CD8-positive, alpha-beta memory T cell (primary cell): ENCODE measurements around the gene GOLGA3. TPM values are rescaled to one million over a fixed set of nuclear protein-coding genes. Genes with fewer than 3 reads are reported as not detected.
"Not testable (repeated sequence)": the region's sequence is repeated elsewhere in the genome, so short reads cannot be mapped to it uniquely, and the experiment has no call there.

Experiments used
- CTCF ChIA-PET: fragments of 350-600 bp; sonication (Branson Sonifier 250); formaldehyde crosslinking; loops from one replicate; lab custom pipeline; 2021; ENCODE audit warnings: antibody characterized with exemption; lab: Charles Lee
- POLR2A ChIA-PET: fragments of 350-600 bp; sonication (Branson Sonifier 250); formaldehyde crosslinking; loops from one replicate; lab custom pipeline; 2021; ENCODE audit warnings: antibody characterized with exemption; lab: Charles Lee
- DNase-seq, 5 donors: peaks; one replicate each; pipeline versions ENCODE4 v3.0.0 to v3.0.0-alpha.2; 2020 to 2022; ENCODE audit warnings: mixed read lengths in 1 of 5
- H3K27ac ChIP-seq: one replicate; pipeline ENCODE4 v1.7.0; 2013; ENCODE audit warnings: low read depth, mild to moderate bottlenecking, low read length, moderate library complexity
- H3K27me3 ChIP-seq: 2 replicates; pipeline ENCODE4 v1.7.0; 2013; ENCODE audit warnings: low read length, mild to moderate bottlenecking; ENCODE audit not compliant: insufficient read depth, poor library complexity, severe bottlenecking
- H3K36me3 ChIP-seq: 2 replicates; pipeline ENCODE4 v1.7.0; 2013; ENCODE audit warnings: mild to moderate bottlenecking, low read length, moderate library complexity; ENCODE audit not compliant: insufficient read depth
- H3K4me1 ChIP-seq: 2 replicates; pipeline ENCODE4 v1.7.0; 2013; ENCODE audit warnings: mild to moderate bottlenecking, low read length, moderate library complexity; ENCODE audit not compliant: insufficient read depth
- H3K4me3 ChIP-seq: 2 replicates; pipeline ENCODE4 v1.7.0; 2013; ENCODE audit warnings: mild to moderate bottlenecking, low read length
- H3K9me3 ChIP-seq: 2 replicates; pipeline ENCODE4 v1.7.0; 2013; ENCODE audit warnings: mild to moderate bottlenecking, low read length
- H3K27ac Mint-ChIP-seq, 8 donors: one replicate each; pipeline ENCODE4 v1.8.0; 2020 to 2021; ENCODE audit warnings: mixed read lengths in 8 of 8, mild to moderate bottlenecking in 6 of 8, inconsistent platforms in 3 of 8, moderate library complexity in 3 of 8
- H3K27me3 Mint-ChIP-seq, 2 donors: one replicate each; pipeline ENCODE4 v1.8.0; 2020 to 2021; ENCODE audit warnings: mixed read lengths in 2 of 2, mild to moderate bottlenecking in 1 of 2, moderate library complexity in 1 of 2
- H3K36me3 Mint-ChIP-seq, 3 donors: one replicate each; pipeline ENCODE4 v1.8.0; 2020 to 2021; ENCODE audit warnings: mixed read lengths in 3 of 3, inconsistent platforms in 1 of 3, mild to moderate bottlenecking in 1 of 3
- H3K4me1 Mint-ChIP-seq, 3 donors: one replicate each; pipeline ENCODE4 v1.8.0; 2020 to 2021; ENCODE audit warnings: mixed read lengths in 3 of 3, inconsistent platforms in 1 of 3, mild to moderate bottlenecking in 1 of 3
- H3K4me3 Mint-ChIP-seq, 7 donors: one replicate each; pipeline ENCODE4 v1.8.0; 2020 to 2021; ENCODE audit warnings: mixed read lengths in 7 of 7, mild to moderate bottlenecking in 6 of 7, moderate library complexity in 4 of 7, inconsistent platforms in 2 of 7
- H3K9me3 Mint-ChIP-seq, 5 donors: one replicate each; pipeline ENCODE4 v1.8.0; 2020 to 2022; ENCODE audit warnings: mixed read lengths in 5 of 5, mild to moderate bottlenecking in 3 of 5, moderate library complexity in 2 of 5, inconsistent platforms in 1 of 5
- polyA plus RNA-seq: library from polyadenylated mRNA; unstranded; fragments of 300-500 nt; fragmentation: Illumina TruSeq; gene quantifications from one replicate; pipeline ENCODE4 v1.2.3, GENCODE V29; 2021
- total RNA-seq, 2 experiments: library from RNA; stranded (reverse); gene quantifications; one replicate each; pipeline ENCODE4 v1.2.3, GENCODE V29; 2021

Gene GOLGA3
- total and polyA plus RNA-seq, 3 experiments from 2014 or later: 13.4 to 68.2 (median 63.7) TPM

DNA sequence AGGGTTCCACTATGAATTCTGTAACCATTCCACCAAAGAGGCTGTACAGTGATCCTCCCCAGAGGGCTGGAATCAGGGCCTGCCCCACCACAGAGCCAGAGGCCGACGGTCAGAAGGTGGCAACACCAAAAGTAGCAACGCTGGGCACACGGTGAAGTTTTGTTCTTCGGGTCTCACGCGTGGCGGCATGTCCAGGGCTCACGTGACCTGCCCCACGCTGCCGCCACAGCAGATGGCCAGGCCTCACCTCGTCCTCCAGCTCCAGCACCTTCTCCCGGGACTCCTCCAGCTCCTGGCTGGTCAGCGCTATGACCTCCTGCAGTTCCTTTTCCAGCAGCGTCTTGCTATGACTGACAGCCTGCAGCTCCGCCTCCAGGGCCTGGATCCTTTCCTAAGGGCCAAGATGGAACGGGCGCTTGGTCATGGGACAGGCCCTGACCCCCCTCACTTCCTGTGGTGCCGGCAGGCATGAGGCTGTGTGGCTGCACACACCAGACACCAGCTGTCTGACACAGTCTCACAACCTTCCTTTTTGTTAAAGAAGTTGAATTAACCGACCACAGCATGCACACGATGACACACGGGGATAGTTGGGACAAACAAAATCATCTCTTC lies 44.6 kb downstream of the GOLGA3 start:
- H3K27me3 Mint-ChIP-seq: peaks cover 0 to 2% of the 10 kb centered on the region in 2 donors
- Histone ChIP-seq H3K36me3 (peaks cover 21% of the 10 kb centered on the region), H3K27me3 (no peaks in the 10 kb centered on the region), H3K9me3 (no peaks in the 10 kb centered on the region), H3K4me3 (no peak overlapping the region), H3K27ac (no peak overlapping the region), H3K4me1 (no peaks in the 10 kb centered on the region)
- ChIA-PET CTCF (no interaction called here), POLR2A (no interaction called here)
- no peak for DNase-seq
- no peaks in the 10 kb centered on the region for H3K4me1 Mint-ChIP-seq
- no peak overlapping the region for H3K4me3 Mint-ChIP-seq
- H3K9me3 Mint-ChIP-seq: no peaks in the 10 kb centered on the region
- peaks cover 12 to 86% (median 21%) of the 10 kb centered on the region in 3 donors for H3K36me3 Mint-ChIP-seq
- peak overlapping the region in 1 of 8 donors; percentile 32 for H3K27ac Mint-ChIP-seq

- ChIA-PET POLR2A (interaction anchor here (0.6 kb wide), 1 partner anchor 135 kb away, joined by 3 read pairs; no protein-coding TSS in a partner anchor), CTCF (interaction anchor here (1.1 kb wide), 1 partner anchor 25 kb away, joined by 3 read pairs; no protein-coding TSS in a partner anchor)
- Histone ChIP-seq H3K36me3 (peaks cover 27% of the 10 kb centered on the region), H3K4me3 (no peak overlapping the region), H3K27ac (no peak overlapping the region), H3K27me3 (no peaks in the 10 kb centered on the region), H3K4me1 (no peaks in the 10 kb centered on the region), H3K9me3 (no peaks in the 10 kb centered on the region)
- H3K4me1 Mint-ChIP-seq: no peaks in the 10 kb centered on the region
- no peak overlapping the region for H3K4me3 Mint-ChIP-seq
- no peak for DNase-seq
- H3K9me3 Mint-ChIP-seq: no peaks in the 10 kb centered on the region
- H3K27me3 Mint-ChIP-seq: peaks cover 0 to 2% of the 10 kb centered on the region in 2 donors
- H3K36me3 Mint-ChIP-seq: peaks cover 12 to 87% (median 21%) of the 10 kb centered on the region in 3 donors
- no peak overlapping the region for H3K27ac Mint-ChIP-seq
Measured at GRCh38 chr12:132781938-132782337, 46.7 kb downstream of the GOLGA3 start.

GRCh38 chr12:132779781-132780353 lies 48.8 kb downstream of the GOLGA3 start:
- Mint-ChIP-seq H3K4me1 (no peaks in the 10 kb centered on the region), H3K27ac (peak overlapping the region in 1 of 8 donors; percentile 19), H3K9me3 (no peaks in the 10 kb centered on the region), H3K4me3 (no peak overlapping the region), H3K27me3 (no peaks in the 10 kb centered on the region), H3K36me3 (peaks cover 12 to 86% (median 21%) of the 10 kb centered on the region in 3 donors)
- Histone ChIP-seq H3K36me3 (peaks cover 39% of the 10 kb centered on the region), H3K9me3 (no peaks in the 10 kb centered on the region), H3K4me1 (no peaks in the 10 kb centered on the region), H3K27ac (no peak overlapping the region), H3K27me3 (no peaks in the 10 kb centered on the region), H3K4me3 (no peak overlapping the region)
- CTCF ChIA-PET: no interaction called here
- no peak for DNase-seq
- POLR2A ChIA-PET: interaction anchor here (0.5 kb wide), 1 partner anchor 15 kb away, joined by 3 read pairs; no protein-coding TSS in a partner anchor

DNA sequence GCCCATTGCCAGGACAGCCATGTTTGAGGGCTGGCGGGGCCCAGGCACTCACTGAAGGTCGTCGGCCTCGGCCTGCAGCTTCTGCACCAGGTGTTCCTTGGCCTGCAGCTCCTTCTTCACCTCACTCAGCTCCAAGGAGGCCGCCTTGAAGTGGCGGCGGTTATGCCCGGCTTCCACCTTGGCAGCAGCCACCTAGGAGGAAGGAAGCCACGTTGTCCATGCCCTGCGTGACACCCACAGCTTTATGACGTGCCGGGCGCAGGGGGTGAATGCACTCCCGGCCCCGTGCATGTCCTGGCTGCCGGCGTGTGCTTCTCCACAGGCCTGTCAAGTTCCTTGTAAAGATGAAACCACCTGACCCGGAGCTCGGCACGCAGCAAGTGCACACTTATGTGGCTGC lies 51.1 kb downstream of the GOLGA3 start:
- Mint-ChIP-seq H3K4me1 (no peaks in the 10 kb centered on the region), H3K27ac (no peak overlapping the region), H3K36me3 (peaks cover 7 to 84% (median 16%) of the 10 kb centered on the region in 3 donors), H3K27me3 (no peaks in the 10 kb centered on the region), H3K9me3 (no peaks in the 10 kb centered on the region), H3K4me3 (no peak overlapping the region)
- ChIA-PET CTCF (no interaction called here), POLR2A (no interaction called here)
- H3K9me3 ChIP-seq: no peaks in the 10 kb centered on the region
- peaks cover 11% of the 10 kb centered on the region for H3K4me1 ChIP-seq
- no peak for DNase-seq
- H3K27ac ChIP-seq: no peak overlapping the region
- no peaks in the 10 kb centered on the region for H3K27me3 ChIP-seq
- H3K36me3 ChIP-seq: peaks cover 41% of the 10 kb centered on the region
- no peak overlapping the region for H3K4me3 ChIP-seq

- H3K4me1 ChIP-seq: peaks cover 12% of the 10 kb centered on the region
- POLR2A ChIA-PET: no interaction called here
- Mint-ChIP-seq H3K9me3 (no peaks in the 10 kb centered on the region), H3K4me1 (peaks cover 0 to 2% (median 2%) of the 10 kb centered on the region in 3 donors), H3K27me3 (no peaks in the 10 kb centered on the region), H3K27ac (peak overlapping the region in 2 of 8 donors; percentile 15 to 51), H3K4me3 (no peak overlapping the region), H3K36me3 (peaks cover 7 to 83% (median 16%) of the 10 kb centered on the region in 3 donors)
- H3K9me3 ChIP-seq: no peaks in the 10 kb centered on the region
- H3K27ac ChIP-seq: no peak overlapping the region
- no peak overlapping the region for H3K4me3 ChIP-seq
- no peaks in the 10 kb centered on the region for H3K27me3 ChIP-seq
- H3K36me3 ChIP-seq: peaks cover 41% of the 10 kb centered on the region
- CTCF ChIA-PET: interaction anchor here (3.5 kb wide), 1 partner anchor 127 kb away, joined by 11 read pairs; no protein-coding TSS in a partner anchor
- no peak for DNase-seq
Measured at GRCh38 chr12:132776816-132777568, 51.7 kb downstream of the GOLGA3 start.

DNA sequence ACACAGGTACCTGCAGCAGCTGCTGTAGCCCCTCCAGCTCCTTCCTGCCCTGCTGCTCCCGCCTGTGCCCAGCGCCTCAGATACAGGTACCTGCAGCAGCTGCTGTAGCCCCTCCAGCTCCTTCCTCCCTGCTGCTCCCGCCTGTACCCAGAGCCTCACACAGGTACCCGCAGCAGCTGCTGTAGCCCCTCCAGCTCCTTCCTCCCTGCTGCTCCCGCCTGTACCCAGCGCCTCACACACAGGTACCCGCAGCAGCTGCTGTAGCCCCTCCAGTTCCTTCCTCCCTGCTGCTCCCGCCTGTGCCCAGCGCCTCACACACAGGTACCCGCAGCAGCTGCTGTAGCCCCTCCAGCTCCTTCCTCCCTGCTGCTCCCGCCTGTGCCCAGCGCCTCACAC lies 52.4 kb downstream of the GOLGA3 start:
- Mint-ChIP-seq H3K4me1 (peaks cover 3 to 10% (median 10%) of the 10 kb centered on the region in 3 donors), H3K36me3 (peaks cover 7 to 79% (median 16%) of the 10 kb centered on the region in 3 donors), H3K27ac (peak overlapping the region in 1 of 8 donors; percentile 78)
- H3K9me3 ChIP-seq, H3K9me3 Mint-ChIP-seq, POLR2A ChIA-PET, H3K27me3 ChIP-seq, DNase-seq, H3K27ac ChIP-seq, H3K4me3 ChIP-seq, H3K4me3 Mint-ChIP-seq, H3K27me3 Mint-ChIP-seq: not testable (repeated sequence)
- H3K36me3 ChIP-seq: peaks cover 41% of the 10 kb centered on the region
- H3K4me1 ChIP-seq: peaks cover 20% of the 10 kb centered on the region
- CTCF ChIA-PET: interaction anchor here (3.5 kb wide), 1 partner anchor 128 kb away, joined by 11 read pairs; no protein-coding TSS in a partner anchor

GRCh38 chr12:132775502-132776229 lies 53.0 kb downstream of the GOLGA3 start:
- Mint-ChIP-seq H3K9me3 (no peaks in the 10 kb centered on the region), H3K36me3 (peaks cover 7 to 74% (median 15%) of the 10 kb centered on the region in 3 donors), H3K27me3 (no peaks in the 10 kb centered on the region), H3K4me3 (no peak overlapping the region), H3K4me1 (peaks cover 6 to 13% (median 12%) of the 10 kb centered on the region in 3 donors), H3K27ac (no peak overlapping the region)
- ChIA-PET POLR2A (no interaction called here), CTCF (interaction anchor here (3.5 kb wide), 1 partner anchor 128 kb away, joined by 11 read pairs; no protein-coding TSS in a partner anchor)
- H3K27me3 ChIP-seq: no peaks in the 10 kb centered on the region
- DNase-seq: no peak
- peaks cover 26% of the 10 kb centered on the region for H3K4me1 ChIP-seq
- peaks cover 40% of the 10 kb centered on the region for H3K36me3 ChIP-seq
- no peaks in the 10 kb centered on the region for H3K9me3 ChIP-seq
- H3K4me3 ChIP-seq: no peak overlapping the region
- H3K27ac ChIP-seq: no peak overlapping the region
